DND-41 (cell line): Measurements from ENCODE around the gene MALAT1.

Source experiments
- ATAC-seq: fragments of 200-7000 bp; cut with Tn5 transposase; 3 replicates; pipeline ENCODE4 v1.9.1; 2021; ENCODE audit warnings: low read depth; ENCODE audit not compliant: insufficient read depth
- DNase-seq: peaks from one replicate; pipeline ENCODE4 v3.0.0-alpha.2; 2020
- H2AFZ ChIP-seq: 2 replicates; pipeline ENCODE4 v1.6.0; 2012; ENCODE audit warnings: low read depth, low read length
- H3K27ac ChIP-seq: 2 replicates; pipeline ENCODE4 v1.5.1; 2012; ENCODE audit warnings: low read length, inconsistent platforms
- H3K27me3 ChIP-seq: fragments of 200-600 bp; sonication (generic); 2 replicates; pipeline ENCODE4 v1.6.0; 2012; ENCODE audit warnings: low read length, mild to moderate bottlenecking, inconsistent platforms; ENCODE audit not compliant: insufficient read depth, poor library complexity
- H3K36me3 ChIP-seq: 2 replicates; pipeline ENCODE4 v1.5.1; 2012; ENCODE audit warnings: low read length, inconsistent platforms; ENCODE audit not compliant: insufficient read depth
- H3K4me1 ChIP-seq: 2 replicates; pipeline ENCODE4 v1.5.1; 2012; ENCODE audit warnings: mild to moderate bottlenecking, low read length; ENCODE audit not compliant: insufficient read depth
- H3K4me2 ChIP-seq: 2 replicates; pipeline ENCODE4 v1.6.0; 2012; ENCODE audit warnings: mild to moderate bottlenecking, moderate library complexity, low read length, inconsistent platforms; ENCODE audit not compliant: insufficient read depth
- H3K4me3 ChIP-seq, 2 experiments: fragments of 200-600 bp in 1 of 2; shearing (Covaris generic) in 1 of 2; 2 replicates each; pipeline ENCODE4 v1.5.1; 2012 to 2016; ENCODE audit warnings: inconsistent platforms in 2 of 2, low read length in 2 of 2, mild to moderate bottlenecking in 2 of 2, low read depth in 1 of 2, moderate library complexity in 1 of 2
- H3K79me2 ChIP-seq: 2 replicates; pipeline ENCODE4 v1.6.0; 2012; ENCODE audit warnings: low read length, inconsistent platforms; ENCODE audit not compliant: insufficient read depth
- H3K9ac ChIP-seq: 2 replicates; pipeline ENCODE4 v1.6.0; 2012; ENCODE audit warnings: low read depth, mild to moderate bottlenecking, inconsistent platforms, low read length, moderate library complexity
- H3K9me3 ChIP-seq: 2 replicates; pipeline ENCODE4 v1.5.1; 2012; ENCODE audit warnings: low read length, moderate library complexity, mild to moderate bottlenecking, inconsistent platforms; ENCODE audit not compliant: insufficient read depth, severe bottlenecking
- H4K20me1 ChIP-seq: 2 replicates; pipeline ENCODE4 v1.6.0; 2012; ENCODE audit warnings: low read length; ENCODE audit not compliant: insufficient read depth
- CTCF ChIP-seq: IDR thresholded peaks from 2 replicates; pipeline ENCODE4 v1.5.1; 2012; ENCODE audit warnings: borderline replicate concordance, low read length, moderate library complexity, mild to moderate bottlenecking; ENCODE audit not compliant: poor library complexity, severe bottlenecking; ENCODE audit errors: extremely low read depth
- EZH2 ChIP-seq: IDR thresholded peaks from 3 replicates; pipeline ENCODE4 v1.6.1; 2012; ENCODE audit warnings: borderline replicate concordance, low read depth, mild to moderate bottlenecking, moderate library complexity, low read length, inconsistent platforms; ENCODE audit not compliant: severe bottlenecking

The MALAT1 gene

GRCh38 chr11:65488273-65489034, 10.4 kb upstream of the MALAT1 start:
- no peak overlapping the region for H3K9ac ChIP-seq
- H3K9me3 ChIP-seq: no peaks in the 10 kb centered on the region
- no peak overlapping the region for H3K27ac ChIP-seq
- H3K4me3 ChIP-seq: no peak overlapping the region
- H4K20me1 ChIP-seq: no peaks in the 10 kb centered on the region
- no peaks in the 10 kb centered on the region for H3K36me3 ChIP-seq
- TF ChIP-seq CTCF: no peak
- TF ChIP-seq EZH2: no peak
- no peaks in the 10 kb centered on the region for H3K27me3 ChIP-seq
- no peak overlapping the region for H2AFZ ChIP-seq
- no peaks in the 10 kb centered on the region for H3K79me2 ChIP-seq
- no peak overlapping the region for H3K4me2 ChIP-seq
- peaks cover 3% of the 10 kb centered on the region; the same call in 1 of the 2 replicates for H3K4me1 ChIP-seq
- peak; percentile 62; the same call in 2 of the 3 replicates for ATAC-seq
- no peak for DNase-seq

- H4K20me1 ChIP-seq: no peaks in the 10 kb centered on the region
These were observed 9.7 kb upstream of the MALAT1 start for GRCh38 chr11:65489035-65489705.

GRCh38 chr11:65489706-65490320, 9.0 kb upstream of the MALAT1 start:
- Histone ChIP-seq H3K27ac (no peak overlapping the region), H3K4me3 (no peak overlapping the region), H3K9ac (no peak overlapping the region), H3K79me2 (no peaks in the 10 kb centered on the region), H4K20me1 (no peaks in the 10 kb centered on the region), H3K27me3 (no peaks in the 10 kb centered on the region), H3K9me3 (no peaks in the 10 kb centered on the region), H3K4me2 (no peak overlapping the region), H2AFZ (no peak overlapping the region), H3K36me3 (no peaks in the 10 kb centered on the region), H3K4me1 (peaks cover 3% of the 10 kb centered on the region; the same call in 1 of the 2 replicates)
- no peak for TF ChIP-seq EZH2
- TF ChIP-seq CTCF: no peak
- no peak for DNase-seq
- no peak for ATAC-seq

More at GRCh38 chr11:65489035-65489705, 9.7 kb upstream of the MALAT1 start:
- Histone ChIP-seq H3K27ac (no peak overlapping the region), H3K27me3 (no peaks in the 10 kb centered on the region), H3K36me3 (no peaks in the 10 kb centered on the region), H3K79me2 (no peaks in the 10 kb centered on the region), H3K4me3 (no peak overlapping the region), H2AFZ (no peak overlapping the region), H3K4me2 (no peak overlapping the region), H3K4me1 (peaks cover 3% of the 10 kb centered on the region; the same call in 1 of the 2 replicates), H3K9me3 (no peaks in the 10 kb centered on the region), H3K9ac (no peak overlapping the region)
- DNase-seq (no peak), ATAC-seq (no peak)
- TF ChIP-seq EZH2 (no peak), CTCF (no peak)
